H9 (cell line): ENCODE data around the gene STRIP1. TPM values are rescaled to one million over a fixed set of nuclear protein-coding genes. Genes with fewer than 3 reads are reported as not detected.

Experiments used
- DNase-seq: peaks from one replicate; pipeline ENCODE4 v3.0.0-alpha.2; 2017
- H2AFZ ChIP-seq: one replicate; pipeline ENCODE4 v1.6.1; 2013; ENCODE audit warnings: mild to moderate bottlenecking, low read length, control low read depth, moderate library complexity
- H2AK5ac ChIP-seq: 2 replicates; pipeline ENCODE4 v1.6.1; 2013; ENCODE audit warnings: low read length, control low read depth, mixed read lengths; ENCODE audit not compliant: insufficient read length
- H2BK120ac ChIP-seq: one replicate; pipeline ENCODE4 v1.6.1; 2013; ENCODE audit warnings: low read depth, mild to moderate bottlenecking, low read length, control low read depth, inconsistent platforms; ENCODE audit not compliant: poor library complexity, severe bottlenecking
- H2BK12ac ChIP-seq: 2 replicates; pipeline ENCODE4 v1.6.1; 2013; ENCODE audit warnings: low read length, control low read depth, mixed read lengths, low read depth; ENCODE audit not compliant: insufficient read length
- H2BK15ac ChIP-seq: 2 replicates; pipeline ENCODE4 v1.6.1; 2013; ENCODE audit warnings: low read depth, low read length, control low read depth
- H2BK20ac ChIP-seq: one replicate; pipeline ENCODE4 v1.6.1; 2013; ENCODE audit warnings: low read depth, mild to moderate bottlenecking, low read length, control low read depth, inconsistent platforms; ENCODE audit not compliant: poor library complexity, severe bottlenecking
- H2BK5ac ChIP-seq: 2 replicates; pipeline ENCODE4 v1.6.1; 2013; ENCODE audit warnings: low read length, control low read depth, mixed read lengths; ENCODE audit not compliant: insufficient read length
- H3K14ac ChIP-seq: 2 replicates; pipeline ENCODE4 v1.6.1; 2013; ENCODE audit warnings: low read length, control low read depth; ENCODE audit not compliant: insufficient read depth
- H3K18ac ChIP-seq: 2 replicates; pipeline ENCODE4 v1.6.1; 2013; ENCODE audit warnings: low read depth, mild to moderate bottlenecking, mixed read lengths, low read length, control low read depth; ENCODE audit not compliant: insufficient read length
- H3K23ac ChIP-seq: 2 replicates; pipeline ENCODE4 v1.6.1; 2013; ENCODE audit warnings: low read length, control low read depth, mixed read lengths, low read depth; ENCODE audit not compliant: insufficient read length
- H3K23me2 ChIP-seq: 2 replicates; pipeline ENCODE4 v1.6.1; 2013; ENCODE audit warnings: low read depth, mild to moderate bottlenecking, mixed read lengths, low read length, control low read depth; ENCODE audit not compliant: insufficient read length, poor library complexity, severe bottlenecking
- H3K27ac ChIP-seq: 2 replicates; pipeline ENCODE4 v1.5.1; 2013; ENCODE audit warnings: low read length, control low read depth, mixed read lengths, low read depth; ENCODE audit not compliant: insufficient read length
- H3K27me3 ChIP-seq: 2 replicates; pipeline ENCODE4 v1.6.1; 2013; ENCODE audit warnings: low read length, control low read depth, inconsistent platforms; ENCODE audit not compliant: insufficient read depth
- H3K4ac ChIP-seq: 2 replicates; pipeline ENCODE4 v1.6.1; 2013; ENCODE audit warnings: low read depth, mild to moderate bottlenecking, control low read depth, inconsistent platforms, low read length, moderate library complexity
- H3K4me1 ChIP-seq: 2 replicates; pipeline ENCODE4 v1.6.1; 2013; ENCODE audit warnings: low read length, control low read depth, inconsistent platforms; ENCODE audit not compliant: insufficient read depth
- H3K4me2 ChIP-seq: 2 replicates; pipeline ENCODE4 v1.6.1; 2013; ENCODE audit warnings: low read length, control low read depth, mixed read lengths; ENCODE audit not compliant: insufficient read length, insufficient read depth
- H3K56ac ChIP-seq: 2 replicates; pipeline ENCODE4 v1.6.1; 2013; ENCODE audit warnings: low read depth, mild to moderate bottlenecking, mixed read lengths, low read length, control low read depth; ENCODE audit not compliant: insufficient read length
- H3K79me1 ChIP-seq: 2 replicates; pipeline ENCODE4 v1.6.1; 2013; ENCODE audit warnings: low read depth, mild to moderate bottlenecking, moderate library complexity, low read length, control low read depth, inconsistent platforms; ENCODE audit not compliant: insufficient read depth, poor library complexity, severe bottlenecking
- H3K79me2 ChIP-seq: 2 replicates; pipeline ENCODE4 v1.6.1; 2013; ENCODE audit warnings: low read length, control low read depth, inconsistent platforms; ENCODE audit not compliant: insufficient read depth
- H3K9ac ChIP-seq: 2 replicates; pipeline ENCODE4 v1.6.1; 2013; ENCODE audit warnings: low read length, control low read depth, mixed read lengths; ENCODE audit not compliant: insufficient read length; ENCODE audit errors: extremely low read depth
- H3K9me3 ChIP-seq: one replicate; pipeline ENCODE4 v1.6.1; 2013; ENCODE audit warnings: low read depth, low read length, inconsistent platforms; ENCODE audit not compliant: control insufficient read depth
- H3T11ph ChIP-seq: one replicate; pipeline ENCODE4 v1.6.1; 2013; ENCODE audit warnings: mild to moderate bottlenecking, low read length, control low read depth, inconsistent platforms
- H4K20me1 ChIP-seq: one replicate; pipeline ENCODE4 v1.6.1; 2013; ENCODE audit not compliant: control insufficient read depth, insufficient read length, insufficient read depth
- H4K5ac ChIP-seq: 2 replicates; pipeline ENCODE4 v1.6.1; 2013; ENCODE audit warnings: low read depth, mild to moderate bottlenecking, mixed read lengths, low read length, control low read depth; ENCODE audit not compliant: insufficient read length
- H4K8ac ChIP-seq: replicated peaks from 2 replicates; pipeline ENCODE4 v1.6.1; 2013; ENCODE audit warnings: low read length, control low read depth, mixed read lengths, low read depth; ENCODE audit not compliant: insufficient read length
- H4K91ac ChIP-seq: 2 replicates; pipeline ENCODE4 v1.6.1; 2013; ENCODE audit warnings: low read depth, mild to moderate bottlenecking, moderate library complexity, mixed read lengths, low read length, control low read depth; ENCODE audit not compliant: insufficient read length
- H3K27ac Mint-ChIP-seq, 3 experiments: 2 replicates in 2 of 3; 3 replicates in 1 of 3; pipeline ENCODE4 v1.8.0; 2020 to 2021; ENCODE audit warnings: mixed read lengths in 3 of 3, mild to moderate bottlenecking in 1 of 3, moderate library complexity in 1 of 3
- H3K27me3 Mint-ChIP-seq: 2 replicates; pipeline ENCODE4 v1.8.0; 2021; ENCODE audit warnings: low read depth, mild to moderate bottlenecking, moderate library complexity, mixed read lengths
- H3K36me3 Mint-ChIP-seq, 3 experiments: 2 replicates in 2 of 3; 3 replicates in 1 of 3; pipeline ENCODE4 v1.8.0; 2020 to 2021; ENCODE audit warnings: low read depth in 3 of 3, mixed read lengths in 3 of 3; ENCODE audit not compliant: insufficient read depth in 1 of 3
- H3K4me1 Mint-ChIP-seq, 2 experiments: 2 replicates each; pipeline ENCODE4 v1.8.0; 2020; ENCODE audit warnings: mixed read lengths in 2 of 2
- H3K4me3 Mint-ChIP-seq, 2 experiments: 2 replicates in 1 of 2; 3 replicates in 1 of 2; pipeline ENCODE4 v1.8.0; 2020 to 2021; ENCODE audit warnings: mild to moderate bottlenecking in 2 of 2, mixed read lengths in 2 of 2, moderate library complexity in 1 of 2
- H3K9me3 Mint-ChIP-seq, 2 experiments: 2 replicates in 1 of 2; 3 replicates in 1 of 2; pipeline ENCODE4 v1.8.0; 2020; ENCODE audit warnings: mild to moderate bottlenecking in 2 of 2, mixed read lengths in 2 of 2, moderate library complexity in 1 of 2
- WGBS: extraction: QIAGEN DNeasy Blood & Tissue Kit; methylation state at CpG from one replicate; pipeline ENCODE4 v1.1.7; 2013; ENCODE audit warnings: missing lambda C conversion rate, low lambda C conversion rate, mixed read lengths; ENCODE audit not compliant: insufficient read length; ENCODE audit errors: extremely low coverage; 5-methylcytosine and 5-hydroxymethylcytosine counted together
- total RNA-seq: library from RNA; stranded (reverse); gene quantifications from 2 replicates; pipeline ENCODE4 v1.2.1, GENCODE V29; 2021
- TF ChIP-seq, protein P1 (sequence below): fragments of 200-600 bp; sonication (generic); conservative IDR thresholded peaks from 3 replicates; pipeline ENCODE4 v1.8.0; 2021; ENCODE audit warnings: antibody characterized with exemption, mild to moderate bottlenecking

STRIP1 gene
- total RNA-seq, 1 experiment from 2014 or later, result 43.6 TPM

- Histone ChIP-seq H2BK20ac (no peak overlapping the region), H2BK12ac (no peak overlapping the region), H3K79me2 (no peaks in the 10 kb centered on the region), H3K23ac (no peak overlapping the region), H3K4ac (no peak overlapping the region), H4K91ac (no peak overlapping the region), H2BK15ac (no peak overlapping the region), H2BK120ac (no peak overlapping the region), H2AFZ (no peak overlapping the region), H3K27ac (no peak overlapping the region), H3K9me3 (no peaks in the 10 kb centered on the region), H4K5ac (no peak overlapping the region), H3T11ph (no peak overlapping the region), H2AK5ac (no peak overlapping the region), H3K56ac (no peak overlapping the region), H4K20me1 (no peaks in the 10 kb centered on the region), H3K23me2 (no peaks in the 10 kb centered on the region), H4K8ac (no peak overlapping the region), H3K4me1 (no peaks in the 10 kb centered on the region), H3K18ac (no peak overlapping the region), H3K14ac (no peak overlapping the region), H3K4me2 (no peak overlapping the region), H2BK5ac (no peak overlapping the region), H3K9ac (no peak overlapping the region), H3K79me1 (no peaks in the 10 kb centered on the region), H3K27me3 (no peaks in the 10 kb centered on the region)
- H3K4me1 Mint-ChIP-seq, result no peaks in the 10 kb centered on the region
- no peaks in the 10 kb centered on the region for H3K9me3 Mint-ChIP-seq
- H3K27ac Mint-ChIP-seq, result no peak overlapping the region
- TF ChIP-seq, protein P1, sequence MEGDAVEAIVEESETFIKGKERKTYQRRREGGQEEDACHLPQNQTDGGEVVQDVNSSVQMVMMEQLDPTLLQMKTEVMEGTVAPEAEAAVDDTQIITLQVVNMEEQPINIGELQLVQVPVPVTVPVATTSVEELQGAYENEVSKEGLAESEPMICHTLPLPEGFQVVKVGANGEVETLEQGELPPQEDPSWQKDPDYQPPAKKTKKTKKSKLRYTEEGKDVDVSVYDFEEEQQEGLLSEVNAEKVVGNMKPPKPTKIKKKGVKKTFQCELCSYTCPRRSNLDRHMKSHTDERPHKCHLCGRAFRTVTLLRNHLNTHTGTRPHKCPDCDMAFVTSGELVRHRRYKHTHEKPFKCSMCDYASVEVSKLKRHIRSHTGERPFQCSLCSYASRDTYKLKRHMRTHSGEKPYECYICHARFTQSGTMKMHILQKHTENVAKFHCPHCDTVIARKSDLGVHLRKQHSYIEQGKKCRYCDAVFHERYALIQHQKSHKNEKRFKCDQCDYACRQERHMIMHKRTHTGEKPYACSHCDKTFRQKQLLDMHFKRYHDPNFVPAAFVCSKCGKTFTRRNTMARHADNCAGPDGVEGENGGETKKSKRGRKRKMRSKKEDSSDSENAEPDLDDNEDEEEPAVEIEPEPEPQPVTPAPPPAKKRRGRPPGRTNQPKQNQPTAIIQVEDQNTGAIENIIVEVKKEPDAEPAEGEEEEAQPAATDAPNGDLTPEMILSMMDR, result no peak
- H3K4me3 Mint-ChIP-seq, result no peak overlapping the region
- no CpG with 5 or more reads among the region's 9 CpGs for WGBS
- no peak for DNase-seq
- peaks cover 47 to 96% (median 89%) of the 10 kb centered on the region in 3 experiments for H3K36me3 Mint-ChIP-seq
- H3K27me3 Mint-ChIP-seq, result no peaks in the 10 kb centered on the region
Measured at GRCh38 chr1:110048923-110049601, 14.6 kb downstream of the STRIP1 start.
